ENCODE results near the gene KASH5.
A peak's percentile ranks its signal among the peaks of the same experiment; 100 is the strongest.

Gene KASH5

DNA sequence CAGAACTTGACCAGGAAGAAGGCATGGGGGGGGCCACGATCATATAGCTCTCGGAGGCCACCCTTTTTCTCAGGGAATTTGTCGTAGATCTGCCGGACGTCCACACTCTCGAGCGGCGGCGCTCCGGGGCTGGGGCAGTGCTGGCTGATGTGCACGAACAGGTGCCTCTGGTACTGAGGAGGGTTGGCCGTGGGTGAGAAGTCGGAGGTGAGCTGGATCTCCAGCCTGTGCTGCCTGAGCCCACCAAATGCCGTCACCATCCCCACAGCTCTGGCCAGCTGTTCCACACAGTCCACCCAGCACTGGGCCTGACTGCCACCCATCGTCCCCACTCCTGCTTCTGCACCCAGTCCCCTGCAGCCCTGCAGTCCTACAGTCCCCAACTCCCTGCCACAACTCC lies 40.9 kb upstream of the KASH5 start:
- Histone ChIP-seq H3K4me2 (no peak overlapping the region), H3K36me3 (no peaks in the 10 kb centered on the region), H3K4me3 (no peak overlapping the region), H3K9ac (no peak overlapping the region), H3K9me3 (no peaks in the 10 kb centered on the region), H3K4me1 (peaks cover 3% of the 10 kb centered on the region; the same call in 1 of the 2 replicates), H3K27ac (no peak overlapping the region), H4K20me1 (peaks cover 6% of the 10 kb centered on the region; the same call in 1 of the 2 replicates), H3K27me3 (peaks cover 28% of the 10 kb centered on the region)
- TF ChIP-seq Cebpa-rat (IDR thresholded peaks at IDR 0.05): no peak

- H3K4me3 ChIP-seq: no peak overlapping the region
- no peaks in the 10 kb centered on the region for H3K36me3 ChIP-seq
- H3K9me3 ChIP-seq: no peaks in the 10 kb centered on the region
- no peaks in the 10 kb centered on the region for H3K4me1 ChIP-seq
- no peak overlapping the region for H3K9ac ChIP-seq
- H3K27ac ChIP-seq: no peak overlapping the region
- peaks cover 4% of the 10 kb centered on the region; the same call in 1 of the 2 replicates for H4K20me1 ChIP-seq
- no peak overlapping the region for H3K4me2 ChIP-seq
- TF ChIP-seq Cebpa-rat (IDR thresholded peaks at IDR 0.05): no peak
- peaks cover 22% of the 10 kb centered on the region for H3K27me3 ChIP-seq
These were observed 40.2 kb upstream of the KASH5 start for GRCh38 chr19:49347835-49348234.

GRCh38 chr19:49348305-49349189 lies 39.5 kb upstream of the KASH5 start:
- peaks cover 17% of the 10 kb centered on the region; the same call in 1 of the 2 replicates for H3K27me3 ChIP-seq
- H3K4me3 ChIP-seq: no peak overlapping the region
- H3K27ac ChIP-seq: no peak overlapping the region
- H3K36me3 ChIP-seq: no peaks in the 10 kb centered on the region
- no peaks in the 10 kb centered on the region for H4K20me1 ChIP-seq
- no peaks in the 10 kb centered on the region for H3K4me1 ChIP-seq
- no peak overlapping the region for H3K4me2 ChIP-seq
- H3K9ac ChIP-seq: no peak overlapping the region
- TF ChIP-seq Cebpa-rat (IDR thresholded peaks at IDR 0.05): no peak
- H3K9me3 ChIP-seq: no peaks in the 10 kb centered on the region

GRCh38 chr19:49349567-49349966 lies 38.5 kb upstream of the KASH5 start:
- Histone ChIP-seq H3K9ac (no peak overlapping the region), H3K4me2 (no peak overlapping the region), H3K27ac (no peak overlapping the region), H3K27me3 (peaks cover 9% of the 10 kb centered on the region), H3K36me3 (no peaks in the 10 kb centered on the region), H3K9me3 (no peaks in the 10 kb centered on the region), H4K20me1 (no peaks in the 10 kb centered on the region), H3K4me1 (no peaks in the 10 kb centered on the region), H3K4me3 (no peak overlapping the region)
- TF ChIP-seq Cebpa-rat (IDR thresholded peaks at IDR 0.05): no peak

GRCh38 chr19:49355909-49356353 lies 32.1 kb upstream of the KASH5 start:
- Histone ChIP-seq H3K9me3 (no peaks in the 10 kb centered on the region), H3K4me2 (peak overlapping the region; percentile 61), H3K36me3 (no peaks in the 10 kb centered on the region), H3K27me3 (peaks cover 34% of the 10 kb centered on the region), H3K27ac (no peak overlapping the region), H3K4me1 (peaks cover 15% of the 10 kb centered on the region), H3K9ac (no peak overlapping the region), H4K20me1 (no peaks in the 10 kb centered on the region), H3K4me3 (no peak overlapping the region)
- TF ChIP-seq Cebpa-rat (IDR thresholded peaks at IDR 0.05): no peak

GRCh38 chr19:49356382-49356781 lies 31.7 kb upstream of the KASH5 start:
- Histone ChIP-seq H3K4me1 (peaks cover 15% of the 10 kb centered on the region), H3K9me3 (no peaks in the 10 kb centered on the region), H3K4me2 (peak overlapping the region; percentile 61), H3K4me3 (no peak overlapping the region), H3K27ac (no peak overlapping the region), H3K36me3 (no peaks in the 10 kb centered on the region), H4K20me1 (no peaks in the 10 kb centered on the region; the same call in 1 of the 2 replicates), H3K27me3 (peaks cover 39% of the 10 kb centered on the region), H3K9ac (no peak overlapping the region)
- no peak for TF ChIP-seq Cebpa-rat (IDR thresholded peaks at IDR 0.05)

GRCh38 chr19:49357186-49357585 lies 30.9 kb upstream of the KASH5 start:
- no peak overlapping the region for H3K4me2 ChIP-seq
- H3K9ac ChIP-seq: no peak overlapping the region
- H3K9me3 ChIP-seq: no peaks in the 10 kb centered on the region
- no peak overlapping the region for H3K27ac ChIP-seq
- TF ChIP-seq Cebpa-rat (IDR thresholded peaks at IDR 0.05): no peak
- no peaks in the 10 kb centered on the region for H3K36me3 ChIP-seq
- H4K20me1 ChIP-seq: no peaks in the 10 kb centered on the region; the same call in 1 of the 2 replicates
- no peak overlapping the region for H3K4me3 ChIP-seq
- peaks cover 47% of the 10 kb centered on the region for H3K27me3 ChIP-seq
- H3K4me1 ChIP-seq: peaks cover 15% of the 10 kb centered on the region

DNA sequence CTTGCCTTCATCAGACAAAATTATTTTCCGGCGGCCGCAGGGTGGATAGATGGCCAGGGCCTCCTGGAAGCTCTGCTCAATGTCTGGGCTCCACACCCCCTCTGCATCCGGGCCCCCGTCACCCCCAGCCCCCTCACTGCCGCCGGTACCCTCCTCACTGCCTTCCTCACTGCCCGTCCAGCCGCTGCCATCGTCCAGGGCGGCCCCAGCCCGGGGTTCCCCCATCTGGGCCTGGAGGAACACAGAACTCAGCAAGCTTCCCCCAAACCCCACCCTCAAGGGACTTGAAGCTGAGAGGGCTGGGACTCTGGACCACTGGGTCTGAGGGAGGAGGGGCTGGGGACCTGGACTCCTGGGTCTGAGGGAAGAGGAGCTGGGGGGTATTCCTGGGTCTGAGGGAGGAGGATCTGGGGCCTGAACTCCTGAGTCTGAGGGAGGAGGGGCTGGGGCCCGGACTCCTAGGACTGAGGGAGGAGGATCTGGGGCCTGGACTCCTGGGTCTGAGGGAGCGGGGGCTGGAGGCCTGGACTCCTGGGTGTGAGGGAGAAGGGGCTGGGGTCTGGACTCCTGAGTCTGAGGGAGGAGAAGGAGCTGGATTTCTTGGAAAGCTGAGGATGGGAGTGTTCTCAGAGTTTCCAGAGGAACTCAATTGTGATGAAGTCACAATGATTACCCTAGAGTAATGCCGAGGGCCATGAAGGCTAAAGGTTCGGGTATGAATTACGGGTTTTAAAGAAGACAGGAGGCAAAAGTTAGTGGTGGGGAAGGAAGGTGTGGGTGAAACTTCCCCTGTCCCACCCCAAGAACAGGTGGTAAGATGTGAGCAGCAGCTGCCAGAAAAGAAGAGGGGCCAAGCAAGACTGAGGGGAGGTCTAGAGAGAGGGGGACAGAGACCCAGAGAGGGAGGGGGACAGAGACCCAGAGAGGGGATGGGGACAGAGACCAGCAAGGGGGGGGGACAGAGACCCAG lies 27.9 kb upstream of the KASH5 start:
- peaks cover 14% of the 10 kb centered on the region for H3K4me1 ChIP-seq
- H3K4me3 ChIP-seq: no peak overlapping the region
- H3K27me3 ChIP-seq: peaks cover 75% of the 10 kb centered on the region
- H3K9ac ChIP-seq: no peak overlapping the region
- no peak for TF ChIP-seq Cebpa-rat (IDR thresholded peaks at IDR 0.05)
- no peak overlapping the region for H3K4me2 ChIP-seq
- no peaks in the 10 kb centered on the region for H3K36me3 ChIP-seq
- peaks cover 10% of the 10 kb centered on the region for H3K9me3 ChIP-seq
- H3K27ac ChIP-seq: no peak overlapping the region
- no peaks in the 10 kb centered on the region; the same call in 1 of the 2 replicates for H4K20me1 ChIP-seq

DNA sequence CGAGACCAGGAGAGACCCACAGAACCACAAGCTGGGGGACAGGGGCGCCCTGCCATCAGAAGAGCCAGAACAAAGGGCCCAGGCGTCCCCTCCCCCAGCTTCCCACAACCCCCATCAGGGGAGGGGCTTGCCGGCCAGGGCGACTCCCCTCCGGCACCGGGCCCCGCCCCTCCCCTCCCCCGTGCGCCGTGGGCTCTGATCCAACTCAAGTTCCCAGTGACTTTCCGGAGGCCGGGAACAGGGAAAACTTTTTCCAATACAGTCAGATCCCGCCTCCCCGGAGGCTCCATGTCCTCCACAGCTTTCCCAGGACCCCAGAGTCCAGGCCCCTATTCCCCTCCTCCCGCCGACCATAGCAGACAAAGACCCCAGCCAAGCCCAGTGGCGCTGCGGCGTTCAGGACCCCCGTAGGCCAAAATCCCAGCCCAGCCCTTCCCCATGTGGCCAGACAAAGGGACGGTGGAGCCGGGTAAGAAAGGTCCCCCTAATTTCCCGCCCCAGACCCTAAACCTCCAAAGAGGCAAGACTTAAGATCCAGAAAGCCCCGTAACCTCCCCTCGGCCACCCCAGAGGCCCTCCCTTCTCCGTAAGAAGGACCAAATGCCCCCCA lies 26.5 kb upstream of the KASH5 start:
- no peak overlapping the region for H3K4me2 ChIP-seq
- H3K4me3 ChIP-seq: no peak overlapping the region
- H3K27me3 ChIP-seq: peaks cover 67% of the 10 kb centered on the region
- H3K4me1 ChIP-seq: no peaks in the 10 kb centered on the region
- H3K9me3 ChIP-seq: peaks cover 10% of the 10 kb centered on the region
- H3K36me3 ChIP-seq: no peaks in the 10 kb centered on the region
- H3K9ac ChIP-seq: no peak overlapping the region
- no peak overlapping the region for H3K27ac ChIP-seq
- no peaks in the 10 kb centered on the region; the same call in 1 of the 2 replicates for H4K20me1 ChIP-seq
- TF ChIP-seq Cebpa-rat (IDR thresholded peaks at IDR 0.05): no peak

Measured in BLaER1 (cell line).